ENCODE data around the gene LRRC8B. TPM values are rescaled to one million over a fixed set of nuclear protein-coding genes. Genes with fewer than 3 reads are reported as not detected.
A peak's percentile ranks its signal among the peaks of the same experiment; 100 is the strongest.

Gene LRRC8B
- polyA plus RNA-seq, 1 of the 3 experiments (the other 2 are of a cell fraction), result 3.7 TPM

- TF ChIP-seq USF2 (IDR thresholded peaks at IDR 0.05; ENCODE audit: borderline replicate concordance, low read depth, low read length), result no peak
- TF ChIP-seq FOXM1 (IDR thresholded peaks at IDR 0.05; ENCODE audit: low read depth), result no peak
- no peak for TF ChIP-seq POLR2AphosphoS5 (IDR thresholded peaks at IDR 0.05; ENCODE audit: low read depth, low read length)
- TF ChIP-seq MXI1 (IDR thresholded peaks at IDR 0.05; ENCODE audit: low read depth, low read length), result no peak
- no peak for TF ChIP-seq MEF2A (IDR thresholded peaks at IDR 0.05; ENCODE audit: borderline replicate concordance, low read depth)
- no peak for TF ChIP-seq USF1 (IDR thresholded peaks at IDR 0.05; ENCODE audit: borderline replicate concordance, low read depth)
- no peak for TF ChIP-seq EZH2phosphoT487 (IDR thresholded peaks at IDR 0.05; ENCODE audit: borderline replicate concordance, low read depth)
- no peak for TF ChIP-seq CTCF (IDR thresholded peaks at IDR 0.05)
- TF ChIP-seq MAX (IDR thresholded peaks at IDR 0.05; ENCODE audit: low read depth), result no peak
- TF ChIP-seq GATA2 (CRISPR knock-in tag; IDR thresholded peaks at IDR 0.05), result no peak
- peak; percentile 49 for TF ChIP-seq JUND (IDR thresholded peaks at IDR 0.05)
- no peak for TF ChIP-seq ZBTB33 (IDR thresholded peaks at IDR 0.05; ENCODE audit: borderline replicate concordance, low read depth)
- no peak for TF ChIP-seq IRF3 (IDR thresholded peaks at IDR 0.05; ENCODE audit: low read depth, low read length)
- TF ChIP-seq TCF12 (IDR thresholded peaks at IDR 0.05), result peak; percentile 56; the same call in 1 of the 2 replicates
Observed at GRCh38 chr1:89605692-89606091, 81.1 kb downstream of the LRRC8B start (continued).
